Upper lobe of left lung (tissue), 4 donors: Measurements from ENCODE around the gene NOTCH1.

Source experiments
- EP300 ChIP-seq, 4 donors: sonication (generic); formaldehyde crosslinking; IDR thresholded peaks; one replicate each; pipeline ENCODE4 v1.5.1; 2017; ENCODE audit warnings: antibody characterized with exemption in 4 of 4, control low read depth in 2 of 4
- POLR2A ChIP-seq, 4 donors: fragments of 450-650 bp; IDR thresholded peaks; one replicate each; pipeline ENCODE4 v1.5.1; 2016 to 2017; ENCODE audit warnings: antibody characterized with exemption in 4 of 4, mild to moderate bottlenecking in 2 of 4
- POLR2AphosphoS5 ChIP-seq, 2 donors: sonication (generic); formaldehyde crosslinking; IDR thresholded peaks; one replicate each; pipeline ENCODE4 v1.5.1; 2017; ENCODE audit warnings: antibody characterized with exemption in 2 of 2
- TF ChIP-seq, protein P1 (sequence below), 6 experiments: fragments of 450-650 bp in 4 of 6; fragments of 200-600 bp in 2 of 6; sonication (generic) in 2 of 6; IDR thresholded peaks; one replicate each; pipeline ENCODE4 v1.5.1; 2016 to 2019; ENCODE audit warnings: antibody characterized with exemption in 6 of 6

DNA sequence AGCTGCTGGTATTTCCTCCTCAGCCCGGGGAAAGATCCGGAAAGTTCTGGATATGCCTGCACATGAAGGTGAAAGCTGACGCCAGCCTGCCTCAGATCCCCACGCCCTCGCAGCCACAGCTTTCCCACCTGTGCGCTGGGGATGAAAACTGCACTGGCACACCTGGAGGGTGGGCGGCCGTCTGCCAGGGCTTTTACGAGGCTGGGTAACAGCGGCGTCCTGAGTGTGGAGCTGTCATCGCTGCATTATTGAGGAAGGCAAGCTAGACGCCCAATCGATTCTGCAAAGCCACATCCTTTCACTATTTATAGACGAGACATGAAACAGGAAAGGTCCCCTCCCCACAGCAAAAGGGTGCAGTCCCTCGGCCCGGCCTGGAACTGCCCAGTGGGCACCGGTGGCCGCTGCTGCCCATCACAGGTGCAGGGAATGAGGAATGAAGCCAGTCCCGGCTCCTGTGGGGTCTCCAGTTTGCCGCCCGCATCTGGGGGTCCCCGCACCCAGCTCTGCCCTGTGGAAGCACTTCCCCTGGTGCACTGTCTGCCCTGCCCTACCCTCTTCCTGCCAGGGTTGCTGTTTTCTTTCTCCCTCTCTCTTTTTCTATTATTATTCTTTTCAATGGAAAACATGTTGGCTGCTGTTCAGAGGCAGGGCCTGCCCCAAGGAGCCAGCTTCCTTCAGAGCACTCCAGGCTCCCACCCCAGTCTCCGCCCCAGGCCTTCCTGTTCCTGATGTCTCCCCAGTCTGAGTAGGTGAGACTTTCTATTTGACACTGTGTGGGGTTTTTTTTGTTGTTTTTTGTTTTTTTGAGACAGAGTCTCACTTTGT lies 7.0 kb downstream of the NOTCH1 start:
- TF ChIP-seq EP300 (IDR thresholded peaks at IDR 0.05) (no peak), POLR2AphosphoS5 (IDR thresholded peaks at IDR 0.05) (peak in 1 of 2 donors; percentile 8), POLR2A (IDR thresholded peaks at IDR 0.05) (no peak)
- TF ChIP-seq, protein P1, sequence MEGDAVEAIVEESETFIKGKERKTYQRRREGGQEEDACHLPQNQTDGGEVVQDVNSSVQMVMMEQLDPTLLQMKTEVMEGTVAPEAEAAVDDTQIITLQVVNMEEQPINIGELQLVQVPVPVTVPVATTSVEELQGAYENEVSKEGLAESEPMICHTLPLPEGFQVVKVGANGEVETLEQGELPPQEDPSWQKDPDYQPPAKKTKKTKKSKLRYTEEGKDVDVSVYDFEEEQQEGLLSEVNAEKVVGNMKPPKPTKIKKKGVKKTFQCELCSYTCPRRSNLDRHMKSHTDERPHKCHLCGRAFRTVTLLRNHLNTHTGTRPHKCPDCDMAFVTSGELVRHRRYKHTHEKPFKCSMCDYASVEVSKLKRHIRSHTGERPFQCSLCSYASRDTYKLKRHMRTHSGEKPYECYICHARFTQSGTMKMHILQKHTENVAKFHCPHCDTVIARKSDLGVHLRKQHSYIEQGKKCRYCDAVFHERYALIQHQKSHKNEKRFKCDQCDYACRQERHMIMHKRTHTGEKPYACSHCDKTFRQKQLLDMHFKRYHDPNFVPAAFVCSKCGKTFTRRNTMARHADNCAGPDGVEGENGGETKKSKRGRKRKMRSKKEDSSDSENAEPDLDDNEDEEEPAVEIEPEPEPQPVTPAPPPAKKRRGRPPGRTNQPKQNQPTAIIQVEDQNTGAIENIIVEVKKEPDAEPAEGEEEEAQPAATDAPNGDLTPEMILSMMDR (IDR thresholded peaks at IDR 0.05), result no peak
